T-helper 2 cell (primary cell): ENCODE results near the gene ZNF296.
"Not testable (repeated sequence)": the region's sequence is repeated elsewhere in the genome, so short reads cannot be mapped to it uniquely, and the experiment has no call there.

ENCODE experiments used
- DNase-seq, 5 experiments: peaks; one replicate each; pipeline versions ENCODE4 v3.0.0 to v3.0.0-alpha.2; 2012 to 2022
- total RNA-seq, 2 donors: gene quantifications; one replicate each; lab custom pipeline; 2026; lab: John Stamatoyannopoulos, UW

ZNF296 gene
- total RNA-seq = 0.94 to 2.8 reads per million in 2 donors

DNA sequence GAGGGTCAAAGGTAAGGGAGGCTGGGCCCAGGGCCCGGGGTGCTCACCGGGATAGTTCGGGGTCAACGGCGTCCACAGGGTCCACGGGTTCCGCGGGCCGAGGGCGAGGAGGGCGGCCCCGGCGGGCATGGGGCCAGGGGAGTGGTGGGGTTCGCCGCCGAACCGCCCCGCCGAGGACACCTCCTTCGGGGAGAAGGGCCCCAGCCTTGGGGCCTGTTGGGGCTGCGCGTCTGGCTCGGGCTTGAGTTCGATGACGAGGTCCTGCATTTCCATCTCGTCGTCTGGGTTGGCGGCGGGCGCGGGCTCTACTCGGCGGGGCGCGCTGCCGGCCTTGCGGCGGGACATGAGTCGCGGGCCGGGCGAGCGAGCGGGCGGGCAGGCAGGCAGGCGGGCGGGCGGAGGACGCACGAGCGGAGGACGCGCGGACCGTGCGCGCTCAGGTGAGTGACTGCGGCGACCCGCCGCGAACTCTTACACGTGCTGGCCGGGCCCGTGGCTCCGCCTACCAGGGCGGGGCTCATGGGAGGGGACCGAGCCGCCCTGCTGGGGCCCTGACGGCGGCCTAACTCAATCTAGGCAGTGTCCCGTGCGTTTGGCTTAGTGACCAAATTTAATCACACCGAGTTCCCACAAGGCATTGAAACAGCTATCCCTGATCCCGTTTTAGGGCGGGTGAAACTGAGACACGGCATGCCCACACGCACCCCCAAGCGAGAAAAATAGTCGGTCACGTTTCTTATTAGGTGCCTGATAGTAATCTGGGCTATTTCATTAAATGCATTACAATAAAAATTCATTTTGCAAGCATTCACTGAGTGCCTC, at the start of gene ZNF296:
Gene ZNF296 (minus strand): TSS at position 450 of the 822 bp plus-strand sequence. CDS start 105 bp downstream, at position 345.
- DNase-seq = peak; percentile 57 to 85 (median 72)

- no peak for DNase-seq
Observed at GRCh38 chr19:45125360-45125759, 49.1 kb upstream of the ZNF296 start.

DNA sequence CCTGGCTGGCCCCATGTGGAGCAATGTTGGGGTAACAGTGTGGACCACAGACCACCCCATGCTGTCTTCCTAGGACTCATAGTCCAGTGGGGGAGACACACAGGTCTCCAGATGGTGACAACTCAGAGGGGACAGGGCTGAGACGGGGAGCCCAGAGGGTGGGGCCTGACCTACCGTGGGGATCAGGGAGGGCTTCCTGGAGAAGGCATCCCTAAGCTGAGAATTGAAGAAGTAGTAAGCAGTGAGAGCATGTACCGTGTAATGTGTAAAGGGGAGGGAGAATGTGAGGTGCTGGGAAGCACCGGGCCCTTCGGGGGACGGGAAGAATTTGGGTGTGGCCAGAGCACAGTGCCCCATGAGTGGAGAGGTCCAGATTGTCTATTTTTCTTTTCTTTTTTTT, 47.7 kb upstream of the ZNF296 start:
- DNase-seq = no peak

DNA sequence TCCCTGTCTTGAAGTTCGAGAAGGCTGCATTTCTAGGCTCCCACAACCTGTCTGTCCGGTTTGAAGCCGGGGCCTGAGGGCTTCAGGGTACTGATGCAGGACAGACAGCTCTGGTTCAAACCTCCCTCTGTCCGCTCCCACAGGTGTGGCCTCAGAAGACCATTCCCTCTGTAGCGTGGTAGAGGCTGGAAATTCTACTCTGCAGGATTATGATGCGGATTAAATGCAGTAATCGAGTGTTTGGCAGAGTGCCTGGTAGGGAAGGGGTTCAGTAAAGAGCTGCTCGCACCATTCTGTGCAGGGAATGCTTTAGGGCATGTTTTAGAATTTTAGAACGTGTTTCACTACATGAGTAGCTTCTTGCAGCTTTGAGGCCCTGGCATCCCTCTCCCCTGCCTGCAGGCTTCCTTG, 47.2 kb upstream of the ZNF296 start:
- DNase-seq = no peak

DNA sequence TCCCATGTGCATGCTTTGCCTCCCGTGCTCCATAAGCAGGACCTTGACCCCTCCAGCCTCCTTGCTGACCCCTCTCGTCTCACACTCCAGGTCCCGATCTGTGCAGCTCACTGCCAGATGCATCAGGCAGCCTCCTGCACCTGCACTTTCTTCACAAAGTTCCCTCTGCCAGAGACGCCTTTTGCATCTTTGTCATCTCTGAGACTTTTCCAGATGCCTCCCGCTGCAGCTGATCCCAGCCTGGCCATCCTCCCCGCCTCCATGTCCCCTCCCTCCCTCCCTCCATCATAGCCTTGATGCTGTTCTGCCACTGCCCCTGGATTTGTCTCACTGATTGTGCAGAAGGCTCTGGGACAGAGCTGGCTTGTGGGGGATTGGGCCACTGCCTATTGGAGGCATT, 46.6 kb upstream of the ZNF296 start:
- DNase-seq = no peak

DNA sequence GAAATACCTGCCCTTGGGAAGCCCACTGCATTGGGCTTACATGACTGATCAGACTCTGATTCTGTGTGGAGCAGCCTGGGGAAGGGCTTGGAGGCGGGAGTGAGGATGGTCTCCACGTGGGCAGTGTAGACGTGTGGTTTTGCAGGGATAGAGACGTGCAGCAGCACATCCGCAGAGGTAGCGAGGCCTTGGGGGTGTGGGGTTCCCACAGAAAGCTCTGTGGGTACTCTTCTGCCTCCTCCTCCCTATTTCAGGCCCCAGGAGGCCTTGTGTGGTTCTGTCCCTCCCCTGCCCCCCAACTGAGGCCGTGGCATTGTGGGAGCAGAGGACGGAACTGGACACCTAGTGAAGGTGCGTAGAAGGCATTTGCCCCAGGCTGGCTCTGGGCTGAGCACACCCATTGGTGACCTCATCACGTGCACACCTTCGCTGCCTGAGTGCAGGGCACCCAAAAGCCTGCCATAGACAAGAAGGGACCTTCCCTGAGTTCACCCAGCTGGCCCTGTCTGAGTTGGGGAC, 45.6 kb upstream of the ZNF296 start:
- DNase-seq = no peak

DNA sequence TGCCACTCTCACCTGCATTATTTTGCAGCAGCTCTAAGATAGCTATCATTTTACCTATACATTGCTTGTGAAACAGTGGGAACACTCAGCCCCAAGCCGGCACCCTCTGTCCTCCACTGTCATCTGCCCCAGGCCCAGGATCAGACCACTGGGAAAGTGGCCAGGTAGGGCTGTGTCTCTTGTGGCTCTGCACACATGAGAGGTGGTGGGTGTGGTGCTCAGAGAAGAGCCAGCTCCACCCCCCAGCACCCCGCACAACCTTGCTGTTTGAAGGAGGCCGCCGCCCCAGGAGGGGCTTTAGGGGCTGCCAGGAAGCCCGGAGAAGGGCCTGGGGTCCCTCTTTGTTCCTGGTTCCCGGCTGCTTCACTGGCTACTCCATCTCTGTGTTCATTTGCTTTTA, 43.3 kb upstream of the ZNF296 start:
- DNase-seq = no peak

DNA sequence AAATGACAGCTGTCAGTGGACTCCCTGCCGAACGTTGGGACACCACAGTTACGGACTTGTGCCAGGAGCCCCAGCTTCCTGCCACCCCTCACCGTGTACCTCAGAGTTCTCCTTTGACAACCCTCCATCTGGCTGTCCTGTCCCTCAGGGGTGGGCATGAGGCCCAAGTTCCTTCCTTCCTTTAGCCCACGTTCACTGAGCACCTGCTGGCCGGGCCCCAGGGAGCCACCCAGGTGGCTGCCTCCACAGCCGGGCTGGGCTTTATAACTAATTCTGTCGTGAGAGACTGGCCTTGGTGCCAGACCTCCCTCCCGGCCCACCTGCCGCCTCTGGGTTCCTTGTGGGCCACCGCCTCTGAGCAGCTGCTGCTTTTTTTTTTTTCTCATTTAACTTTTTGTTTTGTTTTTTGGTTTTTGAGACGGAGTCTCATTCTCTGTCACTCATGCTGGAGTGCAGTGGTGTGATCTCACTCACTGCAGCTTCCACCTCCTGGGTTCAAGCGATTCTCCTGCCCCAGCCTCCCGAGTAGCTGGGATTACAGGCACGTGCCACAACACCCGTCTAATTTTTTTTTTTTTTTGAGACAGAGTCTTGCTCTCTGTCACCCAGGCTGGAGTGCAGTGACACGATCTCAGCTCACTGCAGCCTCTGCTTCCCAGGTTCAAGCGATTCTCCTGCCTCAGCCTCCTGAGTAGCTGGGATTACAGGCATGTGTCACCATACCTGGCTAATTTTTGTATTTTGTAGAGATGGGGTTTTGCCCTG, 42.5 kb upstream of the ZNF296 start:
- not testable (repeated sequence) for DNase-seq

- no peak for DNase-seq
Observed at GRCh38 chr19:45118106-45118505, 41.8 kb upstream of the ZNF296 start.

GRCh38 chr19:45117671-45118070, 41.4 kb upstream of the ZNF296 start:
- DNase-seq = no peak

DNA sequence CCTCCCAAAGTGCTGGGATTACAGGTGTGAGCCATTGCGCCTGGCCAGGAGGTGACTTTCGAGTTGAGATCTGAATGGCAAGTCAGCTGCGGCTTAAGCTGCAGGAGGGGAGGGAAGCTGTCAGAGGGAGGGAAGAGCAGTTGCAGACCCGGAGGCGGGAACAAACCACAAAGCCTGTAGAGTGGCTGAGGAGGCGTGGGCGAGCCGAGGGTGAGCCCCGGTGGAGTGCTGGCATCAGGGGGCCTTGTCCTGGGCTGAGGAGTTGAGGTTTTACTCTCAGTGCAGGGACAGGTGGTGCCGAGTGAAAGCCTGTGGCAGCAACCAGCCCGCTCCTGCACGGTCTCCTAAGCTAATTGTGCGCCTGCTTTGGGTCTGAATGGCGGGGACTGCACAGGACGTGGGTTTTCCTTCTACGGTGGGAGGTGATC, 40.9 kb upstream of the ZNF296 start:
- peak in 3 of 5 experiments; percentile 10 to 66 (median 35) for DNase-seq

DNA sequence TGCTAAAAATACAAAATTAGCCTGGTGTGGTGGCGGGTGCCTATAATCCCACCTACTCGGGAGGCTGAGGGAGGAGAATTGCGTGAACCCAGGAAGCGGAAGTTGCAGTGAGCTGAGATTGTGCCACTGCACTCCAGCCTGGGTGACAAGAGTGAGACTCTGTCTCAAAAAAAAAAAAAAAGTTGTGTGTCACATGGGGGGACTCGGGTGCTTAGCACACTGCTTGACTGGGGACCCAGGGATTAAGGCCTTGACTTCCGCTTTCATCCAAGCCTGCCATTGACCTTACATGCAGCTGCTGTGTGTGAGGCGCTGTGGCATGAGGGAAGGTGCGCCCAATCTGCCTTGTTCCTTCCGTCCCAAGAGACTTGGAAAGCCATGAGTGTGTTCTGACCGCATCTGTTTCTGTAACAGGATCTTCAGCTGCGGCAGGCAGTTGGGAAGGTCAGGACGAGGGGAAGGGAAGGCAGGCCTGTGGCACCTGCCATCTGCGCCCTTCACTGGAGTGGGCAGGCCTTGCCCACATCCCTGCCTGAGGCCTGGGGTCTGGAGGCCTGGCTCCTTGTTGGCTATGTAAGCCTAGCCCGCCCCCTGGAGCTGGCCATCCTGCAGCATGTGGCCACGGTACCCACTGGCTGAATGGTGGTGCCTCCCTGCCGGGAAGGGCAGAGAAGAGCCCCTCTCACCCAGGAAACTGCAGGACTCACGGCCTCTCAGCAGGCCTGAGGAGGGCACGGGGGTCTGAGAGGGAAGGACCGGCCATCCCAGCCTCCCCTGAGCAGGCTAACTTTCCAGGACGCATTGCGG, 39.7 kb upstream of the ZNF296 start:
- DNase-seq = no peak

GRCh38 chr19:45114116-45114515, 37.8 kb upstream of the ZNF296 start:
- no peak for DNase-seq

DNA sequence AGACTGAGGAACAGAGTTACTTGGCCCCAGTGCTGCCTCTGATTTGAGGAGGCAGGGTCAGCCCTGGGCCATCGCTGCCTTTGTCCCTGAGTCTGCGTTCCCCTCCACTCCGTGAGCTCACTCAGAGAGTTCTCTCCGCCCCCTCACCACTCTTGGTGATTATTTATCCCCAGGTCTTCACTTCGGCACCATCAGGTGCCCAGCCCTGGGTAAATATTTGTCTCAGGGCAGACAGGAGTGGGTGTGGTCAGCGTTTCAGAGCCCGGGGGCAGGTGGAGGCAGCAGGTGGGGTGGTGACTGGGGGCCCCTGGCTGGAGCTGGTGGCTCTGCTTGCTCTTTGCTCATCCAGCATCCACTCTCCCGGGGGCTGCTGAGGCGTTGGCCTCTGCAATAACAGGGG, 37.4 kb upstream of the ZNF296 start:
- DNase-seq = no peak

DNA sequence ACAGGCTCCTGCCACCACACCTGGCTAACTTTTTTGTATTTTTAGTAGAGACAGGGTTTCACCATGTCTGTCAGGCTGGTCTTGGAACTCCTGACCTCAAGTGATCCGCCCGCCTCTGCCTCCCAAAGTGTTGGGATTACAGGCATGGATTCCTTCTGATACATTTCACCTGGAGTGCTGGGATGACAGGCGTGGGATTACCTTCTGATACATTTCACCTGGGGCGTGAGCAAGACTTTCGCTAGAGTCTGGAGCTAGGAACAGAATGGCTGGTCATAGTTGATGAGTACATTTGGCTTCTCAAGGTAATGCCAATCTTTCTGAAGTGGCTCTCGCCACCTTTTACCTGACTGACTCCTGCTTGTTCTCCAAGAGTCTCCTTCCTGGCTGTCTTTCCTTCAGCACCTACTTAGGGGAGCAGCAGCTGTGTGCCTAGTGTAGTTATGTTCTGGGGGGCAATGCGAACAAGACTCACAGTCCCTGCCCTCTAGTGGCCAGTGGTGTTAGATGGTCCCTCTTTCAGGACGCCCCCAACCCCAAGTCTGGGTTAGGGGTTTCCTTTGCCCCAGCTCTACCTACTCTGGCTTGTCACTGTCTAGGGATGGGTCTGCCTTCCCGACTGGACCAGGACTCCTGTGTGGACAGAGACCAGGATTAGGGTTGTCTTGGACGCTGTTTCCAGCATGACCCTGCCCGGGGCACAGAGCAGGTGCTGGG, 36.0 kb upstream of the ZNF296 start:
- DNase-seq = no peak

DNA sequence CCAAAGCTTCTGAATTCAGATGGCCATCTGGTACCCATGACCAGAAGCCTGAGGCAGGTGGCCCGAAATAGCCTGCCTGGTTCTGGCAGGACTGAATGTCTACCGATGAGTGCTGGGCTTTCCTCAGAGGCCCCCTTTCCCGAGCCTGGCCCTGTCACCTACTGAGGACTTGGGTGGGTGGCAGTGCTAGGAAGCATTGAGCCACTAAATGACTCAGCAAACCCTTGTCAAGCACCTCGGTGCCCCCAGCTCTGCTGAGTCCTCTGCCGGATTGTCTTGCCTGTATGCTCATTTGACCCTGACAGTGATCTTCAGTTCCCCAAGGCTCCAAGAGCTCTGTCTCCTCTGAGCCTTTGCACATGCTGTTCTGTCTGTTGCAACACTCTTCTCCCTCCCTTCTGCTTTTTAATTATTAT, 34.6 kb upstream of the ZNF296 start:
- no peak for DNase-seq

DNA sequence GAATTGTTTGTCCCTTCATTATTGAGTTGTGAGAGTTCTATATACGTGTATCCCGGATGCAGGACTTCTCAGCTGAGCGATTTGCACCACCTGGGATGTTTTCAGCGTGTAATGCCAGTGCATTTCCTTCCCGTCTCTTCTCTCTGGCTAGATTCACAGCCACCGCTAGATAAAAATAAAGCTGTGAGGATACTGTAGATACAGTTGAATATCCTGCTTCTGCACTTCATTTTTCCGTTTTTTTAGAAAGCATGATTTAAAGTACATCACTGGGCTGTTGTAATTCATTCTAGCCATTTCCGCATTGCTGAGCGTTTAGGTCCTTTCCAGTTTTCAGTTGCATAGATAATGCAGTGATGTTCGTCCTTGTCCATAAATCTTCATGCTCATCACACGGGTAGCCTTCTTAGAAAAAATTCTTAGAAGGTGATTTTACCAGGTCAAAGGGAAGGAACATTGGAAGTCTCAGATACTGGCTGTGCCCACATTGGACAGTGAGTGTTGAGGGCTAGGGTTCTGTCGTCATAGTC, 31.4 kb upstream of the ZNF296 start:
- DNase-seq = no peak

DNA sequence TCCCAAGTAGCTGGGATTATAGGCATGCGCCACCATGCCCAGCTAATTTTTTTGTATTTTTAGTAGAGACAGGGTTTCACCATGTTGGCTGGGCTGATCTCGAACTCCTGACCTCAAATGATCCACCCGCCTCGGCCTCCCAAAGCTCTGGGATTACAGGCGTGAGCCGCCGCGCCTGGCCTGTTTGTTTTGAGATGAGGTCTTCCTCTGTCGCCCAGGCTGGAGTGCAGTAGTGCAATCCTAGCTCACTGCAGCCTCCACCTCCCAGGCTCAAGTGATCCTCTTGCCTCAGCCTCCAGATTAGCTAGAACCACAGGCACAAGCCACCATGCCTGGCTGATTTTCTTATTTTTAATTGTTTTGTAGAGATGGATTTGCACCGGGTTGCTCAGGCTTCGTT, 30.1 kb upstream of the ZNF296 start:
- DNase-seq = not testable (repeated sequence)

DNA sequence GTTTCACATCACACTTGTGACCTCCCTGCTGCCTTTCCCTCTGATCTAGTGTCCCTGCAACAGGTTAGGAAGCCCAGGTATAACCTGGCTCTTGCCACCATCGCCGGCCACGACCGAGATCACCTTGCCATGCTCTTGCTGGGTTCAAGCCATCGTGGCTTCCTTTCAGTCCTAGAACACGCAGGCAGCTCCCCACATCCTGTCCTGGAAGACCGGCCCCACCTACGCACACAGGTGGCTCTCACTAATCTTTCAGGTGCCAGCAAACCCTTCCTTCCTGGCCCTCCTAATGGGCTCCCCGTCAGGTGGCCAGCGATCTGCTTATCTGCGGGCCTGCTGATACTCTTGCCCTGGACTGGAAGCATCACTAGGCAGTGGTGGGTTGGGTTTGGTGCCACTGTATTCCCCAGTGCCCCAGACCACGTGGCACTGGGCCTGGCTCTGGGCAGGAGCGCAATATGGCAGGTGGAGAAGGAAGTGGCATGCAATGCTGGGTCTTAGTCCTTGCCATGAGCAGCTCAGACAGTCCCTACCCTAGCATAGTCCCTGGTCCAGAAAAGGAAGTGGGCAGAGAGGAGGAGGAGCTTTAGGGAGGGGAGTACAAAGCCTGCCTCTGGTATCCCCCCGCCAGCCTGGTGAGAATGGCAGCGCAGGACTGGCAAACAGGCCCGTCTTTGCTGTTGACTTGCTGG, 28.5 kb upstream of the ZNF296 start:
- no peak for DNase-seq

DNA sequence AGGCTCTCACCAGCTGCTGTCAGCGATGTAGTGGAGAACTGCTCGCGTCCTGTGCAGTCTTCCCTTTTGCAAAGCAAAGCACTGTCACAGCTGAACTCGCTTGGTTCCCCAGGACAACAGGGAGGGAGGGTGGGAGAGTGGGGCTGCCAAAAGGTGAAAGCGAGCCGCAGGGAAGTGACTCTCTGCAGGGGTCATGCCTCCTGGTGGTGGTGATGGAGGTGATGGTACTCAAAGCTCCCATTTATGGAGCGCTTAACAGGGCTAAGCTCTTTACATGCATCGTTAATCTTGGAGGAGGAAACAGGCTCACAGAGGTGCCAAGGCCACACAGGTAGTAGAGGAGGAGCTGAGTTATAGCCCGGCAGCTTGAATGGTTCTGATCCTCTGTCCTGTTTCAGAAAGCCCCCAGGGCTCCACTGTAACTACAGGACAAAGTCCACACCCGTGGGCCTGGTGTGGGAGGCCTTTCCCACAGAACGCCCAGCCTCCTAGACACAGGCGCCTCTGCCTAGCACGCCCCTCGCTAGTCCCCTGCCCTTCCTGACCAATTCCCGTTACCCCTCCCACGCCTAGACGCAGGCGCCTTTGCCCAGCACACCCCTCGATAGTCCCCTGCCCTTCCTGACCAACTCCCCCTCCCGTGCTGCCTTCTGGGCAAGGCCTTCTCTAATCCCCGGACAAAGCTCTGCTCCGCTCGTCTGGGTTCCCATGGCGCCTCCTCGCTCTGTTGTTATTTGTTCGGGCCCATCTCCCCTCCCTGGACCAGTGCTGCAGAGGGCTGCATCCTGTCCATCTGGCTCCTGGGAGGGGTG, 27.4 kb upstream of the ZNF296 start:
- no peak for DNase-seq
